Measurements from ENCODE around the gene ACER2.
A peak's percentile ranks its signal among the peaks of the same experiment; 100 is the strongest.

Gene ACER2

GRCh38 chr9:19451240-19452087, 42.7 kb downstream of the ACER2 start:
- Histone ChIP-seq H3K27ac (ENCODE audit: low read depth, low read length) (no peak overlapping the region), H3K4me1 (ENCODE audit: control insufficient read depth, insufficient read depth, low read length, unreplicated experiment) (no peaks in the 10 kb centered on the region), H3K4me3 (ENCODE audit: low read depth, low read length) (no peak overlapping the region), H3K36me3 (ENCODE audit: insufficient read depth, low read length) (no peaks in the 10 kb centered on the region), H3K27me3 (ENCODE audit: insufficient read depth, low read length) (no peaks in the 10 kb centered on the region), H2AFZ (ENCODE audit: low read length, unreplicated experiment) (no peak overlapping the region), H3K79me2 (ENCODE audit: control insufficient read depth, insufficient read depth, low read length, unreplicated experiment) (no peaks in the 10 kb centered on the region)

- H3K27me3 ChIP-seq (ENCODE audit: insufficient read depth, low read length): no peaks in the 10 kb centered on the region
- H3K79me2 ChIP-seq (ENCODE audit: control insufficient read depth, insufficient read depth, low read length, unreplicated experiment): no peaks in the 10 kb centered on the region
- H2AFZ ChIP-seq (ENCODE audit: low read length, unreplicated experiment): peak overlapping the region; percentile 80
- peaks cover 4% of the 10 kb centered on the region for H3K4me1 ChIP-seq (ENCODE audit: control insufficient read depth, insufficient read depth, low read length, unreplicated experiment)
- no peak overlapping the region for H3K27ac ChIP-seq (ENCODE audit: low read depth, low read length)
- H3K36me3 ChIP-seq (ENCODE audit: insufficient read depth, low read length): no peaks in the 10 kb centered on the region
- H3K4me3 ChIP-seq (ENCODE audit: low read depth, low read length): no peak overlapping the region
Measured at GRCh38 chr9:19456426-19456825, 47.6 kb downstream of the ACER2 start.

GRCh38 chr9:19456996-19457692, 48.3 kb downstream of the ACER2 start:
- peaks cover 4% of the 10 kb centered on the region for H3K4me1 ChIP-seq (ENCODE audit: control insufficient read depth, insufficient read depth, low read length, unreplicated experiment)
- H3K79me2 ChIP-seq (ENCODE audit: control insufficient read depth, insufficient read depth, low read length, unreplicated experiment): no peaks in the 10 kb centered on the region
- H2AFZ ChIP-seq (ENCODE audit: low read length, unreplicated experiment): peak overlapping the region; percentile 80
- no peaks in the 10 kb centered on the region for H3K27me3 ChIP-seq (ENCODE audit: insufficient read depth, low read length)
- peak overlapping the region; percentile 41; the same call in 1 of the 2 replicates for H3K4me3 ChIP-seq (ENCODE audit: low read depth, low read length)
- H3K36me3 ChIP-seq (ENCODE audit: insufficient read depth, low read length): no peaks in the 10 kb centered on the region
- H3K27ac ChIP-seq (ENCODE audit: low read depth, low read length): no peak overlapping the region

DNA sequence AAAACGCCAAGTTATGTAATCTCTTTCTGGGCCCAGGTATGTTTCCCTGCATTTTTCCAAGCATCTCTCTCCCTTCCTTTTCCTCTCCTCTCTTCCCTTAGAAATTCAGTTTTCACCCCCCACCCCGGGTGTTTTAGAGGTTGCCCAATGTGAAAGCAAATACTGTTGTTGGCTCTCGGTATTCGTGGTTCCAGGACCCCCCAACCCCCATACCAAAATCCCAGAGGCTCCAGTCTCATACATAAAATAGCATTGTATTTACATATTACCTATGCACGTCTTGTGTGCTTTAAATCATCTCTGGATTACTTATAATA, 48.8 kb downstream of the ACER2 start:
- H2AFZ ChIP-seq (ENCODE audit: low read length, unreplicated experiment): no peak overlapping the region
- H3K79me2 ChIP-seq (ENCODE audit: control insufficient read depth, insufficient read depth, low read length, unreplicated experiment): no peaks in the 10 kb centered on the region
- H3K27me3 ChIP-seq (ENCODE audit: insufficient read depth, low read length): no peaks in the 10 kb centered on the region
- no peaks in the 10 kb centered on the region for H3K36me3 ChIP-seq (ENCODE audit: insufficient read depth, low read length)
- no peak overlapping the region for H3K27ac ChIP-seq (ENCODE audit: low read depth, low read length)
- peaks cover 4% of the 10 kb centered on the region for H3K4me1 ChIP-seq (ENCODE audit: control insufficient read depth, insufficient read depth, low read length, unreplicated experiment)
- peak overlapping the region; percentile 41; the same call in 1 of the 2 replicates for H3K4me3 ChIP-seq (ENCODE audit: low read depth, low read length)

DNA sequence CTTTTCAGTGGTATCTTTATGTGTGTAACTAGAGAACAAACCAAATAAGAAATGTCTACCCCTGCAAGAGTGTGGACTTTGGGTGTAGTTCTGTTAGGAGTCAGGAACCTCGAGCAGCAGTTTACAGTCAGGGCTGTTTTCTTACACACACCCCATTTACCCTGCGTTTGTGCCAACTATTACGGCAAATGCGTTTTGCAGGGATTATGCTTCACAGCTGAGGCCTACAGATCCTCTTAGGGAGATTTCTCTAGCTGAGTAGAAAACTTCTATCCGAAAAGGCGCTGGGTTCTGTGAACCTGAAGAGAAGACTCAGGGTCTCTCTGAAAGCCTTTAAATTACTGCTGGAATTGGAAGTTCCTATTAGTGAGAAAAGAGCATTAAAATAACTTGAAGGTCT, 51.4 kb downstream of the ACER2 start:
- no peaks in the 10 kb centered on the region for H3K79me2 ChIP-seq (ENCODE audit: control insufficient read depth, insufficient read depth, low read length, unreplicated experiment)
- H3K36me3 ChIP-seq (ENCODE audit: insufficient read depth, low read length): no peaks in the 10 kb centered on the region
- H3K27me3 ChIP-seq (ENCODE audit: insufficient read depth, low read length): no peaks in the 10 kb centered on the region

GRCh38 chr9:19461135-19461534, 52.3 kb downstream of the ACER2 start:
- H3K27me3 ChIP-seq (ENCODE audit: insufficient read depth, low read length): no peaks in the 10 kb centered on the region
- no peak overlapping the region for H3K4me3 ChIP-seq (ENCODE audit: low read depth, low read length)

More for the DNA sequence above, 51.4 kb downstream of the ACER2 start:
- Histone ChIP-seq H2AFZ (ENCODE audit: low read length, unreplicated experiment) (no peak overlapping the region), H3K4me3 (ENCODE audit: low read depth, low read length) (no peak overlapping the region), H3K27ac (ENCODE audit: low read depth, low read length) (no peak overlapping the region), H3K4me1 (ENCODE audit: control insufficient read depth, insufficient read depth, low read length, unreplicated experiment) (peaks cover 4% of the 10 kb centered on the region)

GRCh38 chr9:19464061-19464763, 55.4 kb downstream of the ACER2 start:
- Histone ChIP-seq H2AFZ (ENCODE audit: low read length, unreplicated experiment) (no peak overlapping the region), H3K27ac (ENCODE audit: low read depth, low read length) (no peak overlapping the region), H3K4me3 (ENCODE audit: low read depth, low read length) (peak overlapping the region; percentile 71)

More at GRCh38 chr9:19461135-19461534, 52.3 kb downstream of the ACER2 start:
- Histone ChIP-seq H3K4me1 (ENCODE audit: control insufficient read depth, insufficient read depth, low read length, unreplicated experiment) (peaks cover 4% of the 10 kb centered on the region), H2AFZ (ENCODE audit: low read length, unreplicated experiment) (no peak overlapping the region), H3K36me3 (ENCODE audit: insufficient read depth, low read length) (no peaks in the 10 kb centered on the region), H3K79me2 (ENCODE audit: control insufficient read depth, insufficient read depth, low read length, unreplicated experiment) (no peaks in the 10 kb centered on the region), H3K27ac (ENCODE audit: low read depth, low read length) (no peak overlapping the region)

GRCh38 chr9:19464764-19465585, 56.2 kb downstream of the ACER2 start:
- Histone ChIP-seq H3K27me3 (ENCODE audit: insufficient read depth, low read length) (no peaks in the 10 kb centered on the region), H3K79me2 (ENCODE audit: control insufficient read depth, insufficient read depth, low read length, unreplicated experiment) (no peaks in the 10 kb centered on the region), H3K27ac (ENCODE audit: low read depth, low read length) (no peak overlapping the region), H3K36me3 (ENCODE audit: insufficient read depth, low read length) (no peaks in the 10 kb centered on the region), H2AFZ (ENCODE audit: low read length, unreplicated experiment) (peak overlapping the region; percentile 34), H3K4me1 (ENCODE audit: control insufficient read depth, insufficient read depth, low read length, unreplicated experiment) (no peaks in the 10 kb centered on the region), H3K4me3 (ENCODE audit: low read depth, low read length) (peak overlapping the region; percentile 71)

More at GRCh38 chr9:19464061-19464763, 55.4 kb downstream of the ACER2 start:
- H3K36me3 ChIP-seq (ENCODE audit: insufficient read depth, low read length): no peaks in the 10 kb centered on the region
- H3K79me2 ChIP-seq (ENCODE audit: control insufficient read depth, insufficient read depth, low read length, unreplicated experiment): no peaks in the 10 kb centered on the region
- H3K4me1 ChIP-seq (ENCODE audit: control insufficient read depth, insufficient read depth, low read length, unreplicated experiment): no peaks in the 10 kb centered on the region
- no peaks in the 10 kb centered on the region for H3K27me3 ChIP-seq (ENCODE audit: insufficient read depth, low read length)

DNA sequence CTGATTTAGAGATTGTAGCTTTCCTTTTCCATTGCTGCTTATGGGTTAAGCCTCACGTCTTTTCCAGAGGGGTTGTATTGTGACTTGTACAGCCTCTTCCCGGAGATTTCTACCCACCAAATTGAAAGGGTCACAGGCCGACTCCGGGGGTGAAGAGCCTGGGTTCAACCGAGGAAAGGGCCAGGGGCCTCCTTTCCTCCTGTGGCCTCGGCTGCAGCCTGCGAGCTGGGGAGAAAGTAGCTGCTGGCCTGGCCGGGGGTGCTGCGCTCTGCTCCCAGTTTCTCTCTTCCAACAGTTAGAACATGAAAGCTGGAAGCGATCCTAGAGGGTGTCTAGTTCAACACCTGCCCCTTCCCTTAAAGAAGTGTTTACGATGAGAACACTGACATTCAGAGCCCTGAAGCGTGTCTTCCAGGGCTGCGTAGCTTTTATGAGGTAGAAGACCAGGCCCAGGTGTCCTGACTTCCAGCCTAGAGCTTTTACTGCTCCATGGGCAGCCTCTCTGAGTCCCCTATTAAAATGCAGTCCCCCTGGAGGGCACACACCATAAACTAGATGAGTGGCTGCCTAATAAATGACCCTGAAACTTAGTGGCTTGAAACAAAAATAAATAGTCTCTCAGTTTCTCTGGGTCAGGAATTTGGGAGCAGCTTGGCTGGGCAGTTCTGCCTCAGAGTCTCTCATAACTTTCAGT, 56.9 kb downstream of the ACER2 start:
- Histone ChIP-seq H3K36me3 (ENCODE audit: insufficient read depth, low read length) (no peaks in the 10 kb centered on the region), H2AFZ (ENCODE audit: low read length, unreplicated experiment) (no peak overlapping the region), H3K79me2 (ENCODE audit: control insufficient read depth, insufficient read depth, low read length, unreplicated experiment) (no peaks in the 10 kb centered on the region), H3K4me1 (ENCODE audit: control insufficient read depth, insufficient read depth, low read length, unreplicated experiment) (no peaks in the 10 kb centered on the region), H3K4me3 (ENCODE audit: low read depth, low read length) (no peak overlapping the region), H3K27me3 (ENCODE audit: insufficient read depth, low read length) (no peaks in the 10 kb centered on the region), H3K27ac (ENCODE audit: low read depth, low read length) (no peak overlapping the region)

GRCh38 chr9:19466280-19466639, 57.5 kb downstream of the ACER2 start:
- H3K36me3 ChIP-seq (ENCODE audit: insufficient read depth, low read length): no peaks in the 10 kb centered on the region

More at GRCh38 chr9:19466280-19466639, 57.5 kb downstream of the ACER2 start:
- H2AFZ ChIP-seq (ENCODE audit: low read length, unreplicated experiment): no peak overlapping the region
- no peak overlapping the region for H3K4me3 ChIP-seq (ENCODE audit: low read depth, low read length)
- peaks cover 2% of the 10 kb centered on the region for H3K4me1 ChIP-seq (ENCODE audit: control insufficient read depth, insufficient read depth, low read length, unreplicated experiment)
- no peaks in the 10 kb centered on the region for H3K79me2 ChIP-seq (ENCODE audit: control insufficient read depth, insufficient read depth, low read length, unreplicated experiment)
- no peak overlapping the region for H3K27ac ChIP-seq (ENCODE audit: low read depth, low read length)
- no peaks in the 10 kb centered on the region for H3K27me3 ChIP-seq (ENCODE audit: insufficient read depth, low read length)
